ENCODE measurements around the gene DGKB.

DNA sequence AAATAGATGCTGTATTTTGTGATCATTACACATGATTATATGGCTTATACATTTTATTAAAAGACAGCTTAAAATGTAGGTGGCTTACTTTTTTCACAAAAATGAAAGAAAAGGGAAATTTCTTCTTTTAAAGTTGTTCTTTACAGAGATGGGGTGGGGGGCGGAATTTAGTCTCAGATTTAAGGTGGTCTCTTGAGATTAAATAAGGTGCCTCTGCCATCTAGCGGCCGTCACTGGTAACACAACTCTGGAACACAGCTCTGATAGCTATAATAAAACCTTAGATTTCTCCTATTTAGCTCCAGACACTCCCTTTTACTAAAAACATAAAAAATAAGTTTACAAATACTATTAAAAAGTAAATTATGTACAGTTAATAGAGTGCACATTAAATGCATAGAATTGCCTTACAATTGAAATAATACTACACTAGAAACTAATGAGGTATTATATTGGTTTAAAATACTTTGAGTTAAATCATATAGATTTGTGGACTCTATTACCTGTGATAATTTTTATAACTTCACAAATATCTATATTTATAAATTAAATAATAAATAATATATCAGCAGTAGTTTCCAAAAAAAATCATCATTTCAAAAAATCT lies 210.9 kb downstream of the DGKB start:
- TF ChIP-seq, protein P1, sequence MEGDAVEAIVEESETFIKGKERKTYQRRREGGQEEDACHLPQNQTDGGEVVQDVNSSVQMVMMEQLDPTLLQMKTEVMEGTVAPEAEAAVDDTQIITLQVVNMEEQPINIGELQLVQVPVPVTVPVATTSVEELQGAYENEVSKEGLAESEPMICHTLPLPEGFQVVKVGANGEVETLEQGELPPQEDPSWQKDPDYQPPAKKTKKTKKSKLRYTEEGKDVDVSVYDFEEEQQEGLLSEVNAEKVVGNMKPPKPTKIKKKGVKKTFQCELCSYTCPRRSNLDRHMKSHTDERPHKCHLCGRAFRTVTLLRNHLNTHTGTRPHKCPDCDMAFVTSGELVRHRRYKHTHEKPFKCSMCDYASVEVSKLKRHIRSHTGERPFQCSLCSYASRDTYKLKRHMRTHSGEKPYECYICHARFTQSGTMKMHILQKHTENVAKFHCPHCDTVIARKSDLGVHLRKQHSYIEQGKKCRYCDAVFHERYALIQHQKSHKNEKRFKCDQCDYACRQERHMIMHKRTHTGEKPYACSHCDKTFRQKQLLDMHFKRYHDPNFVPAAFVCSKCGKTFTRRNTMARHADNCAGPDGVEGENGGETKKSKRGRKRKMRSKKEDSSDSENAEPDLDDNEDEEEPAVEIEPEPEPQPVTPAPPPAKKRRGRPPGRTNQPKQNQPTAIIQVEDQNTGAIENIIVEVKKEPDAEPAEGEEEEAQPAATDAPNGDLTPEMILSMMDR (IDR thresholded peaks at IDR 0.05) = peak; percentile 88
- no peak for TF ChIP-seq POLR2A (IDR thresholded peaks at IDR 0.05; ENCODE audit: low read length)
- no peak for TF ChIP-seq RCOR1 (IDR thresholded peaks at IDR 0.05; ENCODE audit: low read depth, low read length)
- no peak for TF ChIP-seq NR3C1 (IDR thresholded peaks at IDR 0.05)
- TF ChIP-seq, protein P2, sequence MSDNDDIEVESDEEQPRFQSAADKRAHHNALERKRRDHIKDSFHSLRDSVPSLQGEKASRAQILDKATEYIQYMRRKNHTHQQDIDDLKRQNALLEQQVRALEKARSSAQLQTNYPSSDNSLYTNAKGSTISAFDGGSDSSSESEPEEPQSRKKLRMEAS (IDR thresholded peaks at IDR 0.05) = no peak
- TF ChIP-seq HDAC2 (IDR thresholded peaks at IDR 0.05) = no peak
- no peak for TF ChIP-seq EP300 (IDR thresholded peaks at IDR 0.05)
- no peak for TF ChIP-seq MYC (IDR thresholded peaks at IDR 0.05; ENCODE audit: borderline replicate concordance, low read length)

All from A549 (cell line).